GM18867 (cell line): ENCODE data around the gene RIOK2.
A peak's percentile ranks its signal among the peaks of the same experiment; 100 is the strongest.
"Not testable (repeated sequence)": the region's sequence is repeated elsewhere in the genome, so short reads cannot be mapped to it uniquely, and the experiment has no call there.

Experiments
- ATAC-seq: cut with Tn5 transposase; IDR thresholded peaks from one replicate; pipeline ENCODE4 v1.9.1; 2021; ENCODE audit warnings: mild to moderate bottlenecking, moderate library complexity; ENCODE audit not compliant: unreplicated experiment

The RIOK2 gene

GRCh38 chr5:97171703-97172102 is 11.3 kb downstream of the RIOK2 start:
- no peak for ATAC-seq

DNA sequence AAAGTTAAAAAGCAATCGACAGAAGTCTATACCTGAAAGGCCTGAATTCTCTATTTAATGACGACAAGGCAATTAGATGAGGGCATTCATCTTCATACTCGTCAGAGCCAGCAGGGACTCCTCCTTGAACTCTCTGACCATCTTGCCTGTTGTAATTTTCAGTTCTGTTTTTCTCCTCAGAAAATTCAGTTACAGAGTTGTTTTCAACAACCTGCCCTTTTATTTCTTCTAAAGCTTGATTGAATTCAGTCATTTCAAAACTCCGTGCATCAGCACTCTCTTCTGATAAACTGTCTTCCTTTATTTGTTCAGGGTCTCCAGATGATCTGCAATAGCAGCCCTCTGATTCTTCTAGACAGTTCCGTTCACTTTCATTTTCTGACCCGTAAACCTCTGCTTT is 15.6 kb downstream of the RIOK2 start:
- peak; percentile 70 for ATAC-seq

- no peak for ATAC-seq
These were observed 17.3 kb downstream of the RIOK2 start for GRCh38 chr5:97165726-97166125.

GRCh38 chr5:97164846-97165245 is 18.2 kb downstream of the RIOK2 start:
- ATAC-seq, result no peak

DNA sequence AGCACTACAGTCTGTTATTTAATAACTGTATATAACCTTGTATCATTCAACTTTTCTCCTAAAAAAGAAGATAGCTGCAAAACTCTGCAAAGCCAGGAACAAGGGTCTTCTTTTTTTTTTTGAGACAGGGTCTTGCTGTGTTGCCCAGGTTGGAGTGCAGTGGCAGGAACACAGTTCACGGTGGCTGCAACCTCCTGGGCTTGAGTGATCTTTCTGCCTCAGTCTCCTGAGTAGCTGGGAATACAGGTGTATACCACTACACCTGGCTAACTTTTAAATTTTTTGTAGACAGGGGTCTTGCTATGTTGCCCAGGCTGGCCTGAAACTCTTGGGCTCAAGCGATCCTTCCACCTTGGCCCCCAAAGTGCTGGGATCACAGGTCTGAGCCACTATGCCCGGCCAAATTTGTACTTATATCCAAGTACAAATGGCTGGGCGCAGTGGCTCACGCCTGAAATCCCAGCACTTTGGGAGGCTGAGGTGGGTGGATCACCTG is 19.2 kb downstream of the RIOK2 start:
- ATAC-seq, result no peak

DNA sequence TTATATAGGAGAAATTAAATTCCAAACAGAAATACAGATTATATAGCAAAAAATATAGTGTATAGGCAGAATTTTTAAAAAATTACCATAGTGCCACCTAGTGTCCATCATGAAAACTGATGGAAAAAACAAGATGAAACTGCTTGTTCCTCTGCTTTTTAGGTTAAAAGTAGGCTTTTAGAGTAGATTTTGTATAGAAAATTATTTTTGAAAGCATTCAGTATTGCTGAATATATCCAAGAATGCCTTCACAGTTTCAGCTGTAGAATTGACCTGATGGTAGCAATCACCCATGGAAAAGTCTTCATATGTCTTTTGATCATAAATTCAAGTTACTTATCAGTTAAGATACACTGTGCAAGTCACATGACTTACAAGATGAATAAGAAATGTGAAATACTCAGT is 19.7 kb downstream of the RIOK2 start:
- no peak for ATAC-seq

GRCh38 chr5:97162045-97162444 is 21.0 kb downstream of the RIOK2 start:
- ATAC-seq, result peak; percentile 77

- no peak for ATAC-seq
These were observed 25.4 kb downstream of the RIOK2 start for GRCh38 chr5:97157689-97158088.

DNA sequence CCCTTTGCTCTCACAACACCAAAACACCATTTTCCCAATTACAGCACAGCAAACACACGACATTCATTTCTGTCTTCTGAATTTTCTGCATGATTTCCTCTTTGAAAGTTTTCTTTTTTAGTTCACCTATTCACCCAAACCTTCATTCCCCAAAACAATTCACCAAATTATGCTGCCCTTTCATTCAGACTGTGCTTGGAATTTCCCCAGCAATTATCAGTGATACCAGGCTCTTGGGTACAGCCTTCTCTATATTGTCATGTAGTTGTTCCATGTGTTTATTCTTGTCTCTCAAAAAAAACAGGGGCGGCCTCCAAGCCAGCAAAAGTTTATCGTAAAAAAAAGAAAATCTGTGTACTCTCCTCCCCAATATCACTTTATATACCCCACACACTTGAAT is 31.7 kb downstream of the RIOK2 start:
- no peak for ATAC-seq

DNA sequence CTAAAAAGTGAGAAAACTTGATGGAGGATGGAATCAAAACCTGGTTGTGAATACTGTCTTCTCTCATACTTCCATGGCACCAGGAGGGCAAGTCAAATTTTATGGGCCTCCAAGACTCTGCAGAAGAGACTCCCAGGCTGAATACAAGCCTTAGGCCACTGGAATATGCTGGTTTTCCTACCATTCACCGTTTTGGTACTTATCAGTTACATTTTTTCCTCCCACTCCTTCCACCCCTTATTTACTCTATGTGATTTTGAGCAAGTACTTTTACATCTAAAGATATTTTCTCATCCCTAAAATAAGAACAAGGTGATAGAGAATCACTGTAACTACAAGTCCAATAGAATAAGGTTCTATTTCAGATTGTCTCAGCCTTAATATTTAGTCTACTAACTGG is 32.6 kb downstream of the RIOK2 start:
- ATAC-seq, result no peak

DNA sequence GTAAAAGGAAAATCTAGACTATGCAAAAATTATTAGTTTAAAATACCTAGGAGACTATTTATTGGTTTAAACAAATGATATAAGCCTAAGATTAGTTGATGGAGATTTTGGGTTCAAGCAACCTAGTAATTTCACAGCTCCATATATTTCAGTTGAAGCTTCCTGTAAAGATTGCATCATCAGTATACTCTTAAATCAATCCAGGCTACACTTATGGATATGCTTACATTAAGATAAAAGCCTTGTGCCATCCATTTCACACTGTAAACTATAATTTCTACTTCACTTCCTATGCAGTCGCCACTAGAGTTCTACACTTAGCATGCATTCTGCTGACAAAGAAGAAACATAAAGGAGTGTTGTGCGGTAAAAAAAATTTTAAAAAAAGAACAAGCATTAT is 33.3 kb downstream of the RIOK2 start:
- no peak for ATAC-seq

DNA sequence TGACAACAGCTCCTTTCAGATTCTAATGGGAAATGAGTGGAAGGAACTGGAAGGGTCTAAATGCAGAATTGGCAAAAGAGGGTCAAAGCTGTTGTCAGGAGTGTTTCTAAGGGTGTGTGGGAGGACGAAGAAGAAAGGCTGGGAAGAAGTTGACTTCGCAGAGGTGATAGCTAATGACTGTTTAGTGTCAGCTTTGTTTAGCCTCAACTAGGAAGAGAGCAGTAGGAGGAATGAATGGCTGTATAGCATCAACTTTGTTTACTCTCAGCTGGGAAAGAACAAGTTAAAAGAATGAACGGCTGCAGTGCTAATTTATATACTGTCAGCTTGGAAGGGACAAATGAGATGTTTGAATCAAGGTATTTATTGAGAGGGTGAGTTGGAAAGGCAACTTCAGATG is 34.8 kb downstream of the RIOK2 start:
- ATAC-seq, result no peak

- no peak for ATAC-seq
These were observed 39.3 kb downstream of the RIOK2 start for GRCh38 chr5:97143704-97144103.

GRCh38 chr5:97142521-97143254 is 40.4 kb downstream of the RIOK2 start, which contains the start of gene LIX1:
Gene LIX1 (minus strand): TSS chr5:97142611. CDS start chr5:97142576, 35 bp downstream.
- ATAC-seq, result peak; percentile 89

- ATAC-seq, result no peak
These were observed 41.5 kb downstream of the RIOK2 start for GRCh38 chr5:97141539-97141938.

DNA sequence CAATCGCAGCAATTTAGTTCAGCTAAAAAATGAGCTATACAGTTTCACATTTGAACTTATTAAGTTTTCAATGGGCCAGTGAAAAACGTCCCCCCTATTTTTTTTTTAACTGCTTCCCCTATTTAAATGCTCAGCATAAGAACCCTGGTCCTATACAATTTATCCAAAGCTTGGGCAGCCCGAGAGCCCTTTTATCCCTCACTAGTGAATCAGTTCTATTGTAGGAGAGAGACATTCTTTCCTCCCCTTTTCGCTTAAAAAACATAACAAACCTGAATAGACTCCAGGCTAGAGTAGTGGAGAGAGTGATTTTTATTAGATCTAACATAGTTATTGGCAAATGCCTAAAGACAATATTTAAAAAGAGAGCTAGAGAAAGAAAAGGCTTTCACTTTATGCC is 42.0 kb downstream of the RIOK2 start:
- no peak for ATAC-seq

DNA sequence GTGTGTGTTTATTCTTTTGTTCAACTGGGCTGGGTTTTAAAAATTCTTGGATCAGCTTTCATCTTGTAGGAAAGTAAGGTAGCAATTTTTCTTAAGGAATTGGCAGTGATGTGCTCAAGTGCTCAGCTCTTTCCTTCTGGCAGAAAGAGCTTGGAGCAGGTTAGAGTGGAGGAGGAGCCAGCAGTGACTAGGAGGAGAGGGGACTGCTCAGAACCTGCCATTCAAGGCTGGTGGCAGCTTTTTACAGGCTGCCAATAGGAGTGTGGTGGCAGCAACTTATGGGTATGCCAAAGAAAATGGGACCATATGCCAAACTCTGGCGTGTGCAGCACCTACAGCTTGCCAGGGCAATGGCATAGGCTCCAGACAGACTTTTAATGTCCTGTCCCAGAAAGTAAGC is 42.8 kb downstream of the RIOK2 start:
- not testable (repeated sequence) for ATAC-seq

- no peak for ATAC-seq
These were observed 46.6 kb downstream of the RIOK2 start for GRCh38 chr5:97136475-97136874.

GRCh38 chr5:97135868-97136267 is 47.2 kb downstream of the RIOK2 start:
- no peak for ATAC-seq

DNA sequence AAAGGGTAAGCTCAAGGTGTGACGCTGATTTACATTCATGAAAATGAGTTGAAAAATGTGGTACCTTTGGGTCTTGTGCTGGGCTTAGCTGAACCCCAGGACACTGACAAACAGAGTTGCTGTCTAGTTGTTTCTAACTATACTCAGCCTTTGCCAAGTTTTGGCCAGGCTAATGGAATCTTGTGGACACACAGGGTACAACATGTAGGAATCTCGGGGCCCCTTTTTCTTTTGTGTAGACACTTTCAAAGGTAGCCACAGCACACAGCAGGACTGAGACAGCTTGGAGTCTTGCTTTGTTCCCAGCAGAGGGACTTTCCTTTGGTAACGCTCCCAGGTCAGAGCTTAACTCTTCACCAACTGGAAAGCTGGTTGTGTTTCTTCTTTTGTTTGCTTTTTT is 48.4 kb downstream of the RIOK2 start:
- ATAC-seq, result no peak

GRCh38 chr5:97133101-97133500 is 49.9 kb downstream of the RIOK2 start:
- no peak for ATAC-seq

- no peak for ATAC-seq
These were observed 51.1 kb downstream of the RIOK2 start for GRCh38 chr5:97131921-97132320.

DNA sequence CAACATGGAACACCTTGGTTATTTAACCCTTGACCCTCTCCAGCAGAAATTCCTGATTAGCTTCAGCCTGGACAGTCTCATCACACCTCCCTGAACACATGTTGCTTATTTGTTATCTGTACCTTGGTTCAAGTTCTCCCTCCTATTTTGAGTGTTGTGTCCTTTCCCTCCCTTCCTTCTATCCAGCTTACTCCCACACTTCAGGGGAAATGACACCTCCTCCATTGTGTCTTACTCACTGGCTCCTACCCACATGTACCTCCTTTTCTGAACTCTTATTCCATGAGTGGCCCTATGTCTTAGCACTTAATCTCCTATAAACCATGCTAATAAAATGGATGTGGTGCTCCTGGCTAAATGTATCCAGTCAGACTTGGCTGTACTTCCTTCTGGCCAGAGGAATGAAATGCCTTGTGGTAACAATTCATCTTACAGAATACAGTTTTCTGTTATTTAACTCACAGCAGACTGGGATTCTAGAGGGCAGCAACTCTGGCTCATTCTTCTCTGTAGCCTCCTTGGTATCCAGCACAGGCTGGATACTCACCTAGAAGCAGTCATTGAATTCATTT is 51.8 kb downstream of the RIOK2 start:
- ATAC-seq, result no peak
